ENCODE measurements around the gene SCUBE2. TPM values are rescaled to one million over a fixed set of nuclear protein-coding genes. Genes with fewer than 3 reads are reported as not detected.
"Not testable (repeated sequence)": the region's sequence is repeated elsewhere in the genome, so short reads cannot be mapped to it uniquely, and the experiment has no call there.

The SCUBE2 gene
- total and polyA plus RNA-seq, 2 experiments from 2014 or later = 1.3 to 3.5 TPM

- no peak overlapping the region for H3K4me2 ChIP-seq (ENCODE audit: unreplicated experiment)
- H3K4me3 ChIP-seq = no peak overlapping the region
- peaks cover 11% of the 10 kb centered on the region for H3K4me1 ChIP-seq (ENCODE audit: insufficient read depth)
- H3K27me3 ChIP-seq (replicated peaks; ENCODE audit: insufficient read depth) = no peaks in the 10 kb centered on the region
- no peaks in the 10 kb centered on the region for H4K20me1 ChIP-seq (ENCODE audit: insufficient read depth)
- no peaks in the 10 kb centered on the region for H3K36me3 ChIP-seq (ENCODE audit: low read depth)
- peaks cover 13% of the 10 kb centered on the region for H3F3A ChIP-seq (ENCODE audit: insufficient read depth)
- in situ Hi-C loops (cut with MboI) = no loop called here
- no peak for TF ChIP-seq EZH2 (IDR thresholded peaks at IDR 0.05; ENCODE audit: insufficient read depth, poor library complexity, severe bottlenecking)
- TF ChIP-seq EZH2phosphoT487 (IDR thresholded peaks at IDR 0.05; ENCODE audit: insufficient read depth, low read depth) = no peak
- no peak overlapping the region for H3K9ac ChIP-seq
- H3K27ac ChIP-seq = no peak overlapping the region
- H2AFZ ChIP-seq = no peak overlapping the region
- no peaks in the 10 kb centered on the region for H3K9me2 ChIP-seq (ENCODE audit: insufficient read depth)
- no peaks in the 10 kb centered on the region for H3K9me3 ChIP-seq (ENCODE audit: low read depth)
- no peaks in the 10 kb centered on the region for H3K79me2 ChIP-seq (ENCODE audit: insufficient read depth)
- 94 to 95% methylated on average over 3 of the region's 3 CpGs for WGBS, 2 experiments (ENCODE audit: low coverage in 1 of 2, low lambda C conversion rate in 2 of 2, missing lambda C conversion rate in 2 of 2)
- no peak for DNase-seq
These were observed 93.9 kb downstream of the SCUBE2 start for GRCh38 chr11:8997451-8997850.

GRCh38 chr11:8989453-8989852 lies 101.9 kb downstream of the SCUBE2 start:
- Histone ChIP-seq H3K36me3 (ENCODE audit: low read depth) (no peaks in the 10 kb centered on the region), H3K9ac (no peak overlapping the region), H2AFZ (peak overlapping the region; percentile 49), H3K27me3 (replicated peaks; ENCODE audit: insufficient read depth) (no peaks in the 10 kb centered on the region), H3K4me2 (ENCODE audit: unreplicated experiment) (peak overlapping the region; percentile 17), H3K4me3 (0 out of 2 replicates have a peak overlapping the region, but pooled peaks have one; percentile 4), H3K27ac (peak overlapping the region; percentile 37), H4K20me1 (ENCODE audit: insufficient read depth) (no peaks in the 10 kb centered on the region), H3K9me2 (ENCODE audit: insufficient read depth) (no peaks in the 10 kb centered on the region), H3K4me1 (ENCODE audit: insufficient read depth) (peaks cover 20% of the 10 kb centered on the region), H3K9me3 (ENCODE audit: low read depth) (no peaks in the 10 kb centered on the region), H3F3A (ENCODE audit: insufficient read depth) (peaks cover 21% of the 10 kb centered on the region), H3K79me2 (ENCODE audit: insufficient read depth) (no peaks in the 10 kb centered on the region)
- WGBS, 2 experiments (ENCODE audit: low coverage in 1 of 2, low lambda C conversion rate in 2 of 2, missing lambda C conversion rate in 2 of 2) = 37 to 46% methylated on average over 1 of the region's 1 CpG
- TF ChIP-seq EZH2 (IDR thresholded peaks at IDR 0.05; ENCODE audit: insufficient read depth, poor library complexity, severe bottlenecking) = no peak
- no peak for TF ChIP-seq EZH2phosphoT487 (IDR thresholded peaks at IDR 0.05; ENCODE audit: insufficient read depth, low read depth)
- DNase-seq = peak; percentile 74
- in situ Hi-C loops (cut with MboI) = no loop called here

GRCh38 chr11:8988329-8989234 lies 102.8 kb downstream of the SCUBE2 start:
- Histone ChIP-seq H3K27me3 (replicated peaks; ENCODE audit: insufficient read depth) (no peaks in the 10 kb centered on the region), H3K4me1 (ENCODE audit: insufficient read depth) (peaks cover 20% of the 10 kb centered on the region), H3K9me3 (ENCODE audit: low read depth) (no peaks in the 10 kb centered on the region), H2AFZ (no peak overlapping the region), H3K9me2 (ENCODE audit: insufficient read depth) (no peaks in the 10 kb centered on the region), H3K9ac (no peak overlapping the region), H3K4me2 (ENCODE audit: unreplicated experiment) (no peak overlapping the region), H3K4me3 (no peak overlapping the region), H3K27ac (peak overlapping the region; percentile 37; the same call in 1 of the 2 replicates), H4K20me1 (ENCODE audit: insufficient read depth) (no peaks in the 10 kb centered on the region), H3K36me3 (ENCODE audit: low read depth) (no peaks in the 10 kb centered on the region), H3F3A (ENCODE audit: insufficient read depth) (peaks cover 21% of the 10 kb centered on the region), H3K79me2 (ENCODE audit: insufficient read depth) (no peaks in the 10 kb centered on the region)
- peak; percentile 70 for DNase-seq
- TF ChIP-seq EZH2phosphoT487 (IDR thresholded peaks at IDR 0.05; ENCODE audit: insufficient read depth, low read depth) (no peak), EZH2 (IDR thresholded peaks at IDR 0.05; ENCODE audit: insufficient read depth, poor library complexity, severe bottlenecking) (no peak)
- 85 to 91% methylated on average over 3 of the region's 3 CpGs for WGBS, 2 experiments (ENCODE audit: low coverage in 1 of 2, low lambda C conversion rate in 2 of 2, missing lambda C conversion rate in 2 of 2)
- in situ Hi-C loops (cut with MboI) = no loop called here

- in situ Hi-C loops (cut with MboI) = no loop called here
- Histone ChIP-seq H3K9ac (no peak overlapping the region), H3K27ac (no peak overlapping the region), H3K4me3 (no peak overlapping the region), H2AFZ (no peak overlapping the region), H3K9me3 (ENCODE audit: low read depth) (no peaks in the 10 kb centered on the region), H3K36me3 (ENCODE audit: low read depth) (no peaks in the 10 kb centered on the region), H3K27me3 (replicated peaks; ENCODE audit: insufficient read depth) (no peaks in the 10 kb centered on the region), H3F3A (ENCODE audit: insufficient read depth) (peaks cover 21% of the 10 kb centered on the region), H4K20me1 (ENCODE audit: insufficient read depth) (no peaks in the 10 kb centered on the region), H3K79me2 (ENCODE audit: insufficient read depth) (no peaks in the 10 kb centered on the region), H3K9me2 (ENCODE audit: insufficient read depth) (no peaks in the 10 kb centered on the region), H3K4me2 (ENCODE audit: unreplicated experiment) (no peak overlapping the region), H3K4me1 (ENCODE audit: insufficient read depth) (peaks cover 20% of the 10 kb centered on the region)
- DNase-seq = no peak
- WGBS, 2 experiments (ENCODE audit: low coverage in 1 of 2, low lambda C conversion rate in 2 of 2, missing lambda C conversion rate in 2 of 2) = 94 to 95% methylated on average over 2 of the region's 2 CpGs
- TF ChIP-seq EZH2phosphoT487 (IDR thresholded peaks at IDR 0.05; ENCODE audit: insufficient read depth, low read depth) = no peak
- no peak for TF ChIP-seq EZH2 (IDR thresholded peaks at IDR 0.05; ENCODE audit: insufficient read depth, poor library complexity, severe bottlenecking)
These were observed 104.0 kb downstream of the SCUBE2 start for GRCh38 chr11:8987446-8987845.

- H3K36me3 ChIP-seq (ENCODE audit: low read depth); H3K27me3 ChIP-seq (replicated peaks; ENCODE audit: insufficient read depth); in situ Hi-C loops (cut with MboI); DNase-seq; H3K9ac ChIP-seq; H3K79me2 ChIP-seq (ENCODE audit: insufficient read depth); H3K4me3 ChIP-seq; H2AFZ ChIP-seq; H3K4me2 ChIP-seq (ENCODE audit: unreplicated experiment); H3K27ac ChIP-seq; H3K9me3 ChIP-seq (ENCODE audit: low read depth); H4K20me1 ChIP-seq (ENCODE audit: insufficient read depth); H3K9me2 ChIP-seq (ENCODE audit: insufficient read depth): not testable (repeated sequence)
- peaks cover 20% of the 10 kb centered on the region for H3K4me1 ChIP-seq (ENCODE audit: insufficient read depth)
- H3F3A ChIP-seq (ENCODE audit: insufficient read depth) = peaks cover 21% of the 10 kb centered on the region
- WGBS, 2 experiments (ENCODE audit: low coverage in 1 of 2, low lambda C conversion rate in 2 of 2, missing lambda C conversion rate in 2 of 2) = 89 to 92% methylated on average over 6 of the region's 6 CpGs
These were observed 104.6 kb downstream of the SCUBE2 start for GRCh38 chr11:8986772-8987171.
